Measurements from ENCODE around the gene FGF2. TPM values are rescaled to one million over a fixed set of nuclear protein-coding genes. Genes with fewer than 3 reads are reported as not detected.
A peak's percentile ranks its signal among the peaks of the same experiment; 100 is the strongest.

FGF2 gene
- total and polyA plus RNA-seq, 12 donors, result 0.85 to 5.3 (median 2.6) TPM

GRCh38 chr4:122895336-122895995 lies 68.8 kb downstream of the FGF2 start:
- peaks cover 0 to 13% of the 10 kb centered on the region in 2 donors for H3K36me3 ChIP-seq (replicated peaks in 1 of 2)
- DNase-seq, result no peak
- WGBS, 4 donors, result 52 to 77% (median 66%) methylated on average over 1 of the region's 1 CpG
- no peaks in the 10 kb centered on the region for H3K4me1 ChIP-seq (replicated peaks in 1 of 2)
- H3K27ac ChIP-seq, result no peak overlapping the region
- no peaks in the 10 kb centered on the region for H3K27me3 ChIP-seq
- intact Hi-C loops (cut with DNase I), result no loop called here
- no peak for TF ChIP-seq CTCF (IDR thresholded peaks at IDR 0.05)
- TF ChIP-seq POLR2A (IDR thresholded peaks at IDR 0.05), result no peak
- H3K9me3 ChIP-seq (replicated peaks in 1 of 3), result peaks cover 0 to 4% (median 0%) of the 10 kb centered on the region in 3 donors
- no peak overlapping the region for H3K4me3 ChIP-seq

- WGBS, 4 donors, result 78 to 85% (median 81%) methylated on average over 1 of the region's 1 CpG
- Histone ChIP-seq H3K9me3 (replicated peaks in 1 of 3) (peaks cover 0 to 4% (median 0%) of the 10 kb centered on the region in 3 donors), H3K27ac (no peak overlapping the region), H3K27me3 (no peaks in the 10 kb centered on the region), H3K4me1 (replicated peaks in 1 of 2) (no peaks in the 10 kb centered on the region), H3K36me3 (replicated peaks in 1 of 2) (peaks cover 0 to 13% of the 10 kb centered on the region in 2 donors), H3K4me3 (no peak overlapping the region)
- DNase-seq, result no peak
- no peak for TF ChIP-seq POLR2A (IDR thresholded peaks at IDR 0.05)
- no peak for TF ChIP-seq CTCF (IDR thresholded peaks at IDR 0.05)
- intact Hi-C loops (cut with DNase I), result no loop called here
Measured at GRCh38 chr4:122896270-122896669, 69.6 kb downstream of the FGF2 start.

GRCh38 chr4:122898370-122899150 lies 71.9 kb downstream of the FGF2 start:
- intact Hi-C loops (cut with DNase I), result no loop called here
- Histone ChIP-seq H3K4me1 (replicated peaks in 1 of 2) (no peaks in the 10 kb centered on the region), H3K27ac (no peak overlapping the region), H3K9me3 (replicated peaks in 1 of 3) (peaks cover 0 to 4% (median 0%) of the 10 kb centered on the region in 3 donors), H3K4me3 (no peak overlapping the region), H3K27me3 (no peaks in the 10 kb centered on the region), H3K36me3 (replicated peaks in 1 of 2) (no peaks in the 10 kb centered on the region)
- peak in 3 of 7 donors; percentile 22 to 27 (median 27) for DNase-seq
- no peak for TF ChIP-seq CTCF (IDR thresholded peaks at IDR 0.05)
- no peak for TF ChIP-seq POLR2A (IDR thresholded peaks at IDR 0.05)
- 87 to 97% (median 92%) methylated on average over 2 of the region's 2 CpGs for WGBS, 4 donors

- no peak overlapping the region for H3K27ac ChIP-seq
Measured at GRCh38 chr4:122899682-122900081, 73.1 kb downstream of the FGF2 start.

More at GRCh38 chr4:122899682-122900081, 73.1 kb downstream of the FGF2 start:
- H3K4me1 ChIP-seq (replicated peaks in 1 of 2), result no peaks in the 10 kb centered on the region
- 94 to 96% (median 95%) methylated on average over 5 to 7 of the region's 7 CpGs for WGBS, 4 donors
- TF ChIP-seq CTCF (IDR thresholded peaks at IDR 0.05), result no peak
- TF ChIP-seq POLR2A (IDR thresholded peaks at IDR 0.05), result no peak
- no peaks in the 10 kb centered on the region for H3K36me3 ChIP-seq (replicated peaks in 1 of 2)
- DNase-seq, result no peak
- intact Hi-C loops (cut with DNase I), result no loop called here
- no peak overlapping the region for H3K4me3 ChIP-seq
- no peaks in the 10 kb centered on the region for H3K27me3 ChIP-seq
- peaks cover 0 to 4% (median 0%) of the 10 kb centered on the region in 3 donors for H3K9me3 ChIP-seq (replicated peaks in 1 of 3)
